A549 treated with RU486 at 1 μM for 4 hours (cell line): ENCODE measurements around the gene IFNW1. TPM values are rescaled to one million over a fixed set of nuclear protein-coding genes. Genes with fewer than 3 reads are reported as not detected.

ENCODE experiments used
- total RNA-seq: library from RNA; stranded (reverse); fragments of 200-300 nt; extraction: Qiagen RNA extraction; gene quantifications from 5 replicates; pipeline ENCODE4 v1.2.3, GENCODE V29; 2022; ENCODE audit warnings: low read depth

The IFNW1 gene
- not detected in 5 replicates for total RNA-seq

DNA sequence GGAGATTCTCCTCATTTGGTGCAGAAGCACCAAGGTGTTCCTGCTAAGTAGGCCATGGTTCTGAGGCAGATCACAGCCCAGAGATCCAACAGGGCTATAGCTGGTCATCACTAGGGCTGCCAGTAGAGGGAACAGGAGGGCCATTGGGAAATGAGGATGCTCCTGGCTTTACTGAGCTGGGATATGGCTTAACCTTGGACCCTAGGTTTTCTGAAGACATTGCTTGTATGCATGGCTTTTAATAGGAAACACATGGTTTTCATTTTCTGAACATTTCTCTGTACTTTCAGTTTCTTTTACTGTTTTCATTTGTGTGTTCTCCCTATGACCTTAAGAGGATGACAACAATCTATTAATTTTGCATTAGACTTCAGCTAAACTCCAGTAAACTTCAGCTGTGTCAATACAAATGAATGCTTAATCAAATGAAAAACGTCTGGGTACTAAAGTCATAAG lies at the start of gene IFNW1:
IFNW1 (minus strand) TSS at position 406 of the 456 bp plus-strand sequence; CDS start at position 144, 262 bp downstream.

GRCh38 chr9:21187487-21187886 lies 45.9 kb upstream of the IFNW1 start, which contains the start of gene IFNA4:
IFNA4 (minus strand) TSS chr9:21187587; CDS start chr9:21187531, 56 bp downstream.

DNA sequence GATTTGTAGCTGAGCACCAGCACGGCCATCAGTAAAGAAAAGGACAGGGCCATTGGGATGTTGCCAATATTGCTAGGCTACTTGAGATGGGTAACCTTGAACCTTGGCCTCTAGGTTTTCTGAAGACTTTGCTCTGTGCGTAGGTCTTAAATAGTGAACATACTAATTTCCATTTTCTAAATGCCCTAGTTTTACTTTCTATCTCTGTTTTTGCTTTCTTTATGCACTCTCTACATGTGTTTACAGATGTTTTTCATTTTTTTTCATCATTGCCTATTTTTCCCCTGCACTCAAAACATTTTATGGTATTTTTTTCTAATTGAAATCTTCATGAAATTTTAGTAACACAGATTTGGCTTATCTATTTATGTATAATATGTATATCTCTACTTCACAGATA lies 24.9 kb upstream of the IFNW1 start, which contains the start of gene IFNA21:
IFNA21 (minus strand) TSS at position 101 of the 400 bp plus-strand sequence; CDS start at position 53, 48 bp downstream.

Other genes starting within 250 kb of the IFNW1 start
- gene HACD4, start 110.2 kb downstream of the IFNW1 start, total RNA-seq, result 0.53 to 1.2 TPM (median 1.0 TPM) in 5 replicates
- gene IFNB1, start 63.9 kb downstream of the IFNW1 start, total RNA-seq, result 0.23 TPM in 1 of 5 replicates, not detected in the others
- not detected in 5 replicates for gene IFNA21, start 24.8 kb upstream of the IFNW1 start, total RNA-seq
- not detected in 5 replicates for gene IFNA4, start 45.8 kb upstream of the IFNW1 start, total RNA-seq
- not detected in 5 replicates for gene IFNA7, start 60.4 kb upstream of the IFNW1 start, total RNA-seq
- not detected in 5 replicates for gene IFNA10, start 65.3 kb upstream of the IFNW1 start, total RNA-seq
- not detected in 5 replicates for gene IFNA16, start 75.5 kb upstream of the IFNW1 start, total RNA-seq
- not detected in 5 replicates for gene IFNA17, start 86.4 kb upstream of the IFNW1 start, total RNA-seq
- gene IFNA14, start 98.2 kb upstream of the IFNW1 start, total RNA-seq, result not detected in 5 replicates
- not detected in 5 replicates for gene IFNA5, start 163.5 kb upstream of the IFNW1 start, total RNA-seq
- 9.0 to 18.8 TPM (median 17.2 TPM) in 5 replicates for gene KLHL9, start 193.6 kb upstream of the IFNW1 start, total RNA-seq
- not detected in 5 replicates for gene IFNA6, start 209.1 kb upstream of the IFNW1 start, total RNA-seq
- gene IFNA13, start 226.2 kb upstream of the IFNW1 start, total RNA-seq, result not detected in 5 replicates
- gene IFNA2, start 243.6 kb upstream of the IFNW1 start, total RNA-seq, result not detected in 5 replicates